ENCODE measurements around the gene TMEM222.
A peak's percentile ranks its signal among the peaks of the same experiment; 100 is the strongest.

Gene TMEM222

GRCh38 chr1:27314169-27314568 is 7.8 kb upstream of the TMEM222 start:
- no peak overlapping the region for H3K4me3 ChIP-seq (ENCODE audit: low read length)
- no peaks in the 10 kb centered on the region for H3K27me3 ChIP-seq (ENCODE audit: control insufficient read depth, insufficient read depth, low read length)

GRCh38 chr1:27314737-27315136 is 7.2 kb upstream of the TMEM222 start:
- Histone ChIP-seq H3K9ac (ENCODE audit: low read length) (no peak overlapping the region), H3K4me3 (ENCODE audit: low read length) (no peak overlapping the region), H3K4me1 (ENCODE audit: control insufficient read depth, insufficient read depth, low read length) (peaks cover 5% of the 10 kb centered on the region), H3K9me3 (ENCODE audit: control insufficient read depth, low read length) (no peaks in the 10 kb centered on the region), H3K36me3 (ENCODE audit: control insufficient read depth, insufficient read depth, low read length) (no peaks in the 10 kb centered on the region), H3K27me3 (ENCODE audit: control insufficient read depth, insufficient read depth, low read length) (no peaks in the 10 kb centered on the region)

More at GRCh38 chr1:27314169-27314568, 7.8 kb upstream of the TMEM222 start:
- Histone ChIP-seq H3K36me3 (ENCODE audit: control insufficient read depth, insufficient read depth, low read length) (no peaks in the 10 kb centered on the region), H3K4me1 (ENCODE audit: control insufficient read depth, insufficient read depth, low read length) (peaks cover 5% of the 10 kb centered on the region), H3K9ac (ENCODE audit: low read length) (no peak overlapping the region), H3K9me3 (ENCODE audit: control insufficient read depth, low read length) (no peaks in the 10 kb centered on the region)

- Histone ChIP-seq H3K9me3 (ENCODE audit: control insufficient read depth, low read length) (no peaks in the 10 kb centered on the region), H3K4me3 (ENCODE audit: low read length) (no peak overlapping the region), H3K9ac (ENCODE audit: low read length) (no peak overlapping the region), H3K36me3 (ENCODE audit: control insufficient read depth, insufficient read depth, low read length) (no peaks in the 10 kb centered on the region), H3K4me1 (ENCODE audit: control insufficient read depth, insufficient read depth, low read length) (peaks cover 5% of the 10 kb centered on the region), H3K27me3 (ENCODE audit: control insufficient read depth, insufficient read depth, low read length) (no peaks in the 10 kb centered on the region)
Observed at GRCh38 chr1:27316860-27317259, 5.1 kb upstream of the TMEM222 start.

- peaks cover 8% of the 10 kb centered on the region for H3K4me1 ChIP-seq (ENCODE audit: control insufficient read depth, insufficient read depth, low read length)
- no peaks in the 10 kb centered on the region for H3K9me3 ChIP-seq (ENCODE audit: control insufficient read depth, low read length)
- H3K9ac ChIP-seq (ENCODE audit: low read length): no peak overlapping the region
Observed at GRCh38 chr1:27318136-27318535, 3.8 kb upstream of the TMEM222 start.

GRCh38 chr1:27318596-27318995 is 3.4 kb upstream of the TMEM222 start:
- Histone ChIP-seq H3K27me3 (ENCODE audit: control insufficient read depth, insufficient read depth, low read length) (no peaks in the 10 kb centered on the region), H3K4me3 (ENCODE audit: low read length) (no peak overlapping the region), H3K9me3 (ENCODE audit: control insufficient read depth, low read length) (no peaks in the 10 kb centered on the region), H3K4me1 (ENCODE audit: control insufficient read depth, insufficient read depth, low read length) (peaks cover 13% of the 10 kb centered on the region), H3K9ac (ENCODE audit: low read length) (no peak overlapping the region), H3K36me3 (ENCODE audit: control insufficient read depth, insufficient read depth, low read length) (no peaks in the 10 kb centered on the region)

More at GRCh38 chr1:27318136-27318535, 3.8 kb upstream of the TMEM222 start:
- Histone ChIP-seq H3K36me3 (ENCODE audit: control insufficient read depth, insufficient read depth, low read length) (no peaks in the 10 kb centered on the region), H3K27me3 (ENCODE audit: control insufficient read depth, insufficient read depth, low read length) (no peaks in the 10 kb centered on the region), H3K4me3 (ENCODE audit: low read length) (no peak overlapping the region)

GRCh38 chr1:27322569-27323240 is 742 bp downstream of the TMEM222 start:
- peak overlapping the region; percentile 97 for H3K9ac ChIP-seq (ENCODE audit: low read length)
- H3K4me3 ChIP-seq (ENCODE audit: low read length): peak overlapping the region; percentile 95
- H3K9me3 ChIP-seq (ENCODE audit: control insufficient read depth, low read length): no peaks in the 10 kb centered on the region
- H3K4me1 ChIP-seq (ENCODE audit: control insufficient read depth, insufficient read depth, low read length): peaks cover 10% of the 10 kb centered on the region
- H3K36me3 ChIP-seq (ENCODE audit: control insufficient read depth, insufficient read depth, low read length): no peaks in the 10 kb centered on the region
- H3K27me3 ChIP-seq (ENCODE audit: control insufficient read depth, insufficient read depth, low read length): no peaks in the 10 kb centered on the region

- no peak overlapping the region for H3K4me3 ChIP-seq (ENCODE audit: low read length)
- no peaks in the 10 kb centered on the region for H3K27me3 ChIP-seq (ENCODE audit: control insufficient read depth, insufficient read depth, low read length)
- H3K9ac ChIP-seq (ENCODE audit: low read length): no peak overlapping the region
- no peaks in the 10 kb centered on the region for H3K9me3 ChIP-seq (ENCODE audit: control insufficient read depth, low read length)
- H3K36me3 ChIP-seq (ENCODE audit: control insufficient read depth, insufficient read depth, low read length): no peaks in the 10 kb centered on the region
- H3K4me1 ChIP-seq (ENCODE audit: control insufficient read depth, insufficient read depth, low read length): peaks cover 10% of the 10 kb centered on the region
Observed at GRCh38 chr1:27325286-27325685, 3.3 kb downstream of the TMEM222 start.

- H3K27me3 ChIP-seq (ENCODE audit: control insufficient read depth, insufficient read depth, low read length): no peaks in the 10 kb centered on the region
- no peaks in the 10 kb centered on the region for H3K9me3 ChIP-seq (ENCODE audit: control insufficient read depth, low read length)
- H3K9ac ChIP-seq (ENCODE audit: low read length): no peak overlapping the region
- no peak overlapping the region for H3K4me3 ChIP-seq (ENCODE audit: low read length)
- H3K4me1 ChIP-seq (ENCODE audit: control insufficient read depth, insufficient read depth, low read length): peaks cover 8% of the 10 kb centered on the region
- H3K36me3 ChIP-seq (ENCODE audit: control insufficient read depth, insufficient read depth, low read length): peaks cover 9% of the 10 kb centered on the region
Observed at GRCh38 chr1:27327964-27328363, 6.0 kb downstream of the TMEM222 start.

GRCh38 chr1:27330786-27331185 is 8.8 kb downstream of the TMEM222 start:
- Histone ChIP-seq H3K9ac (ENCODE audit: low read length) (no peak overlapping the region), H3K36me3 (ENCODE audit: control insufficient read depth, insufficient read depth, low read length) (peaks cover 20% of the 10 kb centered on the region), H3K4me1 (ENCODE audit: control insufficient read depth, insufficient read depth, low read length) (no peaks in the 10 kb centered on the region), H3K27me3 (ENCODE audit: control insufficient read depth, insufficient read depth, low read length) (no peaks in the 10 kb centered on the region), H3K4me3 (ENCODE audit: low read length) (no peak overlapping the region), H3K9me3 (ENCODE audit: control insufficient read depth, low read length) (no peaks in the 10 kb centered on the region)

- H3K4me1 ChIP-seq (ENCODE audit: control insufficient read depth, insufficient read depth, low read length): no peaks in the 10 kb centered on the region
- H3K4me3 ChIP-seq (ENCODE audit: low read length): no peak overlapping the region
- no peaks in the 10 kb centered on the region for H3K9me3 ChIP-seq (ENCODE audit: control insufficient read depth, low read length)
- peaks cover 20% of the 10 kb centered on the region for H3K36me3 ChIP-seq (ENCODE audit: control insufficient read depth, insufficient read depth, low read length)
- no peak overlapping the region for H3K9ac ChIP-seq (ENCODE audit: low read length)
- H3K27me3 ChIP-seq (ENCODE audit: control insufficient read depth, insufficient read depth, low read length): no peaks in the 10 kb centered on the region
Observed at GRCh38 chr1:27331426-27331825, 9.5 kb downstream of the TMEM222 start.

- H3K27me3 ChIP-seq (ENCODE audit: control insufficient read depth, insufficient read depth, low read length): no peaks in the 10 kb centered on the region
- H3K9me3 ChIP-seq (ENCODE audit: control insufficient read depth, low read length): no peaks in the 10 kb centered on the region
- H3K36me3 ChIP-seq (ENCODE audit: control insufficient read depth, insufficient read depth, low read length): peaks cover 20% of the 10 kb centered on the region
- no peak overlapping the region for H3K4me3 ChIP-seq (ENCODE audit: low read length)
- no peaks in the 10 kb centered on the region for H3K4me1 ChIP-seq (ENCODE audit: control insufficient read depth, insufficient read depth, low read length)
- H3K9ac ChIP-seq (ENCODE audit: low read length): no peak overlapping the region
Observed at GRCh38 chr1:27331922-27332321, 10.0 kb downstream of the TMEM222 start.

GRCh38 chr1:27332536-27333281 is 10.7 kb downstream of the TMEM222 start:
- Histone ChIP-seq H3K36me3 (ENCODE audit: control insufficient read depth, insufficient read depth, low read length) (peaks cover 20% of the 10 kb centered on the region), H3K9ac (ENCODE audit: low read length) (no peak overlapping the region), H3K9me3 (ENCODE audit: control insufficient read depth, low read length) (no peaks in the 10 kb centered on the region), H3K27me3 (ENCODE audit: control insufficient read depth, insufficient read depth, low read length) (no peaks in the 10 kb centered on the region), H3K4me3 (ENCODE audit: low read length) (no peak overlapping the region), H3K4me1 (ENCODE audit: control insufficient read depth, insufficient read depth, low read length) (no peaks in the 10 kb centered on the region)
